CD4-positive, alpha-beta T cell treated with Interleukin-15 for 1 hour (primary cell): ENCODE results near the gene FATE1.
"Not testable (repeated sequence)": the region's sequence is repeated elsewhere in the genome, so short reads cannot be mapped to it uniquely, and the experiment has no call there.

ENCODE experiments used
- DNase-seq: peaks from one replicate; pipeline ENCODE4 v3.0.0-alpha.2; 2020

Gene FATE1

DNA sequence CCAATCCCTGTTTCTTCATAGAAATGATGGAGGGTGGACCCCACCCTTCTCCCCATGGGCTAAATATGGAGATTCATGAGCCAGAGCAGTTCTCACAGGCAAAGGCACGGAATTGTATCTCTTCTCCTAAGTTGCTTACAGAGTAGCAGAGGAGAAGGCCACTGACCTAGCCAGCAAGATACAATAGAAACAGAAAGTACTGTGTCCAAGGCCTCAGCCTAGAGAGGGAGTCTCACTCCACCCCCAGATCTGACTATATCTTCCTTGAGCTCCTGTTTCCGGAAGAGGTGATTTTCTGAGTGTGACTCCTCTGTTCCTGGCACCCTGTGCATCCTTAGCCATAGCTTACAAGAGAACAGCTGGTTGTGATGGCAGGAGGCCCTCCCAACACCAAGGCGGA, at the start of gene FATE1:
TSS of gene FATE1 (plus strand) at position 284 of the 400 bp plus-strand sequence. CDS start at position 369, 85 bp downstream.
- DNase-seq: no peak

DNA sequence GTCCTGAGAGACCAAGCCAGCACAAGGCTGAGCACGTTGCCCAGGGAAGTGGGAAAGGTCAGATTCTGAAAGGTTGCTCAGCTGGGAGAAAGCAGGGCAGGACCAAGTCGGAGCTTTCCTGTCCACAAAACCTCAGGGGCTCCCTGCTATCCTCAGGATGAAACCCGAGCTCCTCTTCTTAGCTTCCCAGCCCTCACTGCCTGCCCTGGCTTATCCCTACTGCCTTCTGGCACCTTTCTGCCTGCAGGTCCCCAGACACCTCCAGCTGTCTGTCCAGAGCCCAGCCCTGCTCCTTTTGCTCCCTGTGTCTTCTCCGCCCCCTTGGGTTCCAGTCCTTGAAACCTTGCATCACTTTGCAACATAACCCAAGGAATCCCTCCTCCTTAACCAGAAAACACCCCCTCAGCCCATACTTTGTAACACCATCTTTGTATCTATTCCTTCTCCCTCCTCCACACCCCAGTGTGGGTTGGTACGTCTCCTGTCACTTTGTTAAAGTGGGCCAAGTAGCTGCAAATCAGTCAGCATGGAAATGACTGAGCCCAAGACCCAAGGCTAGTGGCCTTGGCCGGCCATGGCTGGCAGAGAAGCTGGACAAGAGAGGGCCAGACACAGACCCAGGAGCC, 40.6 kb upstream of the FATE1 start:
- no peak for DNase-seq

DNA sequence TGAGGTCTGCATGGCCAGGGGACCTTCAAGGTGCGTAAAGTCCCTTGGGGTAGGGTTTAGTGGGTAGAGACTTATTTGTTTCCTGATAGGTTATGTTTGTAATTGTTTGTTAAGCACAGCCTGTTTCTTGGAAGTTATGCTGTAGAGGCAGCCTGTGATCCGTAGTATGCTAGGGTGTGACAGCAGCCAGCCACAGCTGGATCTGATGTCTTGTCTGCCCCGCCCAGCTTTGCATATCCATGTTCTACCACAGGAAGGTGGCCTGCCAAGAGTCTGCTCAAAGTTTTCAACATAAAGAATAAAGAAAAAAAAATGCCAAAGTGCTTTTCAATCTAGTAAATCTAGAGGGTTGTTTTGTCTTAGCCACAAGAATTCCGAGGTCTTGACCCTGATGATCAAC, 39.6 kb upstream of the FATE1 start:
- DNase-seq: no peak

DNA sequence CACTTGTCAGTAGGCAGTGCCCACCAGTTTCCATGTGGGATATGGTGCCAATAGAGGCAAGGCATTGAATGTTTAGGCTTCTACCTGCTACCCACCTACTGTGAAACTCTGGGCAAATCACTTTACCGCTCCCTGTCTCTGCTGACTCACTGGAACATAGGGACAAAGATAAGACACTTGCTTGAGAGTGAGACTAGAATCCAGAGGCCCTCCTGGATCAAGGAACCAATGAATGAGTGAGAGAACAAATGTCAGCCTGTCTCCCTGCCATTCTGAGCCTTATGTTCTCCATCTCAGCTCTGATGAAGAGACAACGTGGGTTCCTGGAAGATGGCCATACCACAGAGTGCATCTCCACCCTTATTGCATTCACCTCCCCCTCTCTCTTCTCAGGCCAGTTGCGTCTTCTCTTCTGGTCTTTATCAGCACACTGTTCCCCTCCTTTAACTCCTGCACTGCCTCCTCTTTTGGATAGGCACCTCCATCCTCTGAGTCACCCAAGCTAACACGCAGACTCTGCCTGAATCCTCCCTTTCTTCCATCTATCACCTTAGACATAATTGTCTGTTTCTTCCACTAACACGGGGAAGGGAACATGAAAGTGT, 35.9 kb upstream of the FATE1 start:
- no peak for DNase-seq

GRCh38 chrX:151680805-151681204, 35.0 kb upstream of the FATE1 start:
- no peak for DNase-seq

- no peak for DNase-seq
Measured at GRCh38 chrX:151687635-151688034, 28.2 kb upstream of the FATE1 start.

DNA sequence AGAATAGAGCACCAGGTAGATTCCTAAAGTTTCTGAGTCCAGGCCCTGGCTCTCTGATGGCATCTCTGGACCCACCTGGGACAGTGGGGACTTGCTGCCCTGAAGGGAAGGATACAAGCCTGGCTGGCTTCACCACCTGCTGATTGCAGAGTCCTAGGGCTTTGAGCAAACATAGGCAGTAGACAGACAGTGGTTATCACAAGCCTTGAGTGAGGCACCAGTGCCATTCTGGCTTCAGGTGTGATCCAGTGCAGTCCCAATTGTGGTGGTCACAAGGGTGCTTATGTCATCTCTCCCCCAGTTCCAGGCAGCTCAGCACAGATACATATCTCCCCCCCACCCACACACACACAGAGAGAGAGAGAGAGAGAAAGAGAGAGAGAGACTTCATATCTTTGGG, 27.1 kb upstream of the FATE1 start:
- DNase-seq: no peak

DNA sequence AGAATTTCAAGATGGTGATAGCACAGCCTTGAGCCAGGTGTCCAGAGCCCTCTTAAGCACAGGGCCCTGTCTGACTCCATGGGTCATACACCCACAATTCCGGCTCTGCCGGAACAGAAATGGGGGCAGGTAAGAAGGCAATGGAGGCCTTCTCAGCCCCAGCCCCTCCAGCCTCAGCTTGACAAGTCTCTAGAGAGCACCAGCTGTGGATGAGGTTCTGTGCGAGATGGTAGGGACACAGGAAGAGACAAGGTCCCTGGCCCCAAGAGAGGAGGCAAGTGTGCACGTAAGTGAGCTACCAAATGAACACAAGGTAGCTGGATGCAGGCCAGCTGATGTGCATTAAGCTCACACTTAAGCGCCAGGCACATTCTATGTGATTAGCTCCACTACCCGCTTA, 23.0 kb upstream of the FATE1 start:
- no peak for DNase-seq

DNA sequence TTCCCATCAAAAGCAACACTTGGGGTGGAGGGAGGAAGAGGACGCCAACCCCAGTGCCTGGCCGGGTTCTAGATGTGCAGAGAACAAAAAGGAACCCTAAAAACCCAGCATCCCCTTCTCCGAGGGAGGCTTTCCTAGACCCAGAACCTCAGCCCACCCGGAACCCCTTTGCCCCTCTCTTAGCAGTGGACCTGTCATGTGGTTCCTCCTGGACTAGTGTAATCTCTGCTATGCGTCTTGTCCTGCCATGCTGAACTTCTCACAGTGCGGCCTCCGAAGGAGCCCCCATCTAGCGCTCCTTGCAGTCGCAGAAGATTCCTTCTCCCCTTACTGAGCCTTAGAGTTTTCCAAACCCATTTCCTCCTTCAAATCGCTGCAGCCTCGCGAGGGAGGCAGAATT, 21.7 kb upstream of the FATE1 start:
- no peak for DNase-seq

DNA sequence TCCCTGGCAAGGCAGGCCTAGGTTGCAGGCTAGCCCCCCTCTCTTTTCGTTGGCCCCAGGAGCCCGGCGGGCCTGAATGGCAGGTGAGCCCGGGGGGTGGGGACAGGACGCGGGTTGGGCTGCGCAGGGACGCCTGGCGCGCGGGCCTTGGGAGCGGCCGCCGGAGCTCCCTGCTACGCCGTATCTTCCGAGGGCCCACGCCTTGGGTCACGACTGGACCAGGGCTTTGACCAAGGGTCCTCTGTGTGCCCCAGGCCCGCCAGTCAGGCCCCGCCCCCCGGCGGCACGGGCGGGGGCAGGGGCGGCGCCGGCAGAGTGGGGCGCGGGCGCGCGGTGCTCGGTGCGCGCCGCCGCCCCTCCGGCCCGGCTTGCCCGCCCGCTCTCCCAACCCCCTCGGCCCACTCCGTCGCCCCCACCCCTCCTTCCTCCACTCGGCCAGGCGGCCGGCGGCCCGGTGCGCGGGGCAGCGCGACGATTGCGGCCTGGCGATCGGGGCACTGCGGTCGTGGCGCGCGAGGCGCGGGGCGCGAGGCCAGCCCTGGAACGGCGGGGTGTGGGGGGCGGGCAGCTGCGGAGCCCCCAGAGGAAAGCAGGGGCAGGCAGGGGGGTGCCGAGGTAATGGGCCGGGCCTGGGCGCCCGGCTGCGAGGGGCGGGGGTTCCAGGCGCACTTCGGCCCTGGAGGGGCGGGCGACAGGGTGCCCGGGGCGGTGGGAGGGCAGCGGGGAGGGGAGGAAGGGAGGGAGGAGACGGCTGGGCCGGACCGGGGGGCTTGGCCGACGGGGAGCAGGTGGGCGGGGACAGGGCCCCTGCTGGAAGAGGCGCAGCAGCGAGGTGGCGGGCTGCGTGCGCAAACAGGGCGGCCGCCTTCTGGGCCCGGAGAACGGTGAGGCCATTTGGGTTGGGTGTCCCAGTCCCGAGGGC, 20.9 kb upstream of the FATE1 start, which contains the start of gene PRRG3:
TSS of gene PRRG3 (plus strand) at position 798 of the 922 bp plus-strand sequence. CDS start 3,357 bp downstream, outside the sequence.
- DNase-seq: no peak

GRCh38 chrX:151695583-151696340, 20.1 kb upstream of the FATE1 start:
- no peak for DNase-seq

DNA sequence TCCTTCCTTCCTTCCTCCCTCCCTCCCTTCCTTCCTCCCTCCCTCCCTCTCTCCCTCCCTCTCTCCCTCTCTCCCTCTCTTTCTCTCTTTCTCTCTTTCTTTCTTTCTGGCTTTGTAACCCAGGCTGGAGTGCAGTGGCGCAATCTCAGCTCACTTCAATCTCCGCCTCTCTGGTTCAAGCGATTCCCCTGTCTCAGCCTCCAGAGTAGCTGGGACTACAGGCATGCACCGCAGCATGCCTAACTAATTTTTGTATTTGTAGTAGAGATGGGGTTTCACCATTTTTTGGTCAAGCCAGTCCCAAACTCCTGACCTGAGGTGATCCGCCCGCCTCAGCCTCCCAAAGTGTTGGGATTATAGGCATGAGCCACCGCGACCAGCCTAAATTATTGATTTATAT, 18.8 kb upstream of the FATE1 start:
- DNase-seq: not testable (repeated sequence)

GRCh38 chrX:151697522-151697921, 18.3 kb upstream of the FATE1 start:
- DNase-seq: no peak

DNA sequence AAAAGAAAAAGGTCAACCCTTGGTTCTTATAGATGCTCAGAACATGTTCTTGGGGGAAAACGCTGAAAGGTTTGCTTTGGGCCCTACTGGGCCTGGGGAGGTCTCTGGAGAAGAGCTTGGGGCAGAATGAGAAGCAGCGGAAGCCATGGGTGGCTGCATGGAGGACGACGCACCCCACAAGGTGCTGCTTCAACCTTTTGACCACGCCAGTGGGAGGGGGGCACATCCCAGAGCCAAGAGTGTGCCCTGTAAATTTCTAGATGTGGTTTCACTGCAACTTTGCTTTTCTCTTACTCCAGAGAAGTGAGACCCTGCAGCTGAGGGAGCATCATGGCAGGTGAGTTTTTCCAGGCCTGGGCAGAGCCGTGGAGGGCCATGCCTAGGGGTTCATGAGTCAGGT, 17.4 kb upstream of the FATE1 start:
- no peak for DNase-seq

GRCh38 chrX:151699746-151700145, 16.1 kb upstream of the FATE1 start:
- no peak for DNase-seq

- no peak for DNase-seq
Measured at GRCh38 chrX:151700581-151700980, 15.3 kb upstream of the FATE1 start.

DNA sequence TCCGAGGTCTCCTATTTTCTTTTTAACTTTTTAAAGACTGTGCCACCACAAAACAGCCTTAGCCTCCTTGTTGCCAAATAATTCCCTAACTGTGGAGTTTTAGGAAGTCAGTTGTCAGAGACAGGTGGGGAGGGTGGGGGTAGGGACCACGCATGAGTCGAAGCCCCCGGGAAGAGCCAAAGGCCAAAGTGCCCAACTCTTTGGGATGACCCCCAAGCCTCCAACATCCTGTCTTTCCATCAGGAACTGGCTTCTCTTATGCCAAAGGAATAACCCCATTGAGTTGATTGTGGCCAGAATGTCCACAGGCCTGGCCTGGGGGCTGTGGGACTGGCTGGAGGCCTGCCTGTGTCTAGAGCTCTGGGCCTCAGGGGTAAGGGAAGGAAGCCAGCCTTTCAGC, 14.8 kb upstream of the FATE1 start:
- no peak for DNase-seq

DNA sequence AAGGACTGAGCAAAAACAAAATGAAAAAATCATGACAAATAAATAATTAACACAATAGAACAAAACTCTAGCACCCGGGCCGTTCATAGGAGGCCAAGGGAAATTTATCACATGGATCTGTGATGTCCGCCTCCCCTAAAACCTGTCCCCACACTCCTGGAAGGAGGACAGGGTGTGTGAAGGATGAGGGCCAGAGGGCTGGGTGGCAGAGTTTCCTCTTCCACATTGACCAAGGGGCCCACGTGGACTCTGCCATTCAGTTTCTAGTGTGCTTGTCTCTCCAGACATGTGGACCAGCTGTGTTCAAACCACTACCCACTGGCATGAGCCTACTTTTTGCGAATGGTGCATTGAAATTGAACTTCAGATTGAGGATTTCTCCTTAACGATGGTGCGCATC, 14.3 kb upstream of the FATE1 start:
- no peak for DNase-seq

GRCh38 chrX:151702026-151702714, 13.7 kb upstream of the FATE1 start:
- DNase-seq: no peak

GRCh38 chrX:151702741-151703340, 13.0 kb upstream of the FATE1 start:
- DNase-seq: no peak

- DNase-seq: no peak
Measured at GRCh38 chrX:151703487-151703886, 12.3 kb upstream of the FATE1 start.
